Loucy (cell line): ENCODE results near the gene TLE7.

Experiments used
- CTCF ChIP-seq: fragments of 200-600 bp; sonication (generic); conservative IDR thresholded peaks from 2 replicates; pipeline ENCODE4 v1.5.1; 2014; ENCODE audit warnings: mild to moderate bottlenecking, antibody characterized with exemption, low read length
- EZH2phosphoT487 ChIP-seq: fragments of 200-600 bp; IDR thresholded peaks from 2 replicates; pipeline ENCODE4 v1.6.1; 2018; ENCODE audit warnings: antibody characterized with exemption, mild to moderate bottlenecking, moderate library complexity, borderline replicate concordance

- TF ChIP-seq CTCF (peak; percentile 96), EZH2phosphoT487 (no peak)
Observed at GRCh38 chr16:71412270-71413160, 29.3 kb downstream of the TLE7 start.
